Dendritic cell treated with granulocyte-macrophage colony-stimulating factor and Interleukin-4, amounts not matched to agents 40 ng/mL and 50 ng/mL, for 4 days (primary cell): ENCODE results near the gene CORO2A.
A peak's percentile ranks its signal among the peaks of the same experiment; 100 is the strongest.
"Not testable (repeated sequence)": the region's sequence is repeated elsewhere in the genome, so short reads cannot be mapped to it uniquely, and the experiment has no call there.

Experiments used
- H3K27ac Mint-ChIP-seq: one replicate; pipeline ENCODE4 v1.8.0; 2022; ENCODE audit warnings: mild to moderate bottlenecking, mixed read lengths
- H3K27me3 Mint-ChIP-seq: one replicate; pipeline ENCODE4 v1.8.0; 2022; ENCODE audit warnings: mild to moderate bottlenecking, mixed read lengths
- H3K36me3 Mint-ChIP-seq: one replicate; pipeline ENCODE4 v1.8.0; 2022; ENCODE audit warnings: low read depth, mixed read lengths
- H3K4me1 Mint-ChIP-seq: one replicate; pipeline ENCODE4 v1.8.0; 2022; ENCODE audit warnings: low read depth, mixed read lengths
- H3K4me3 Mint-ChIP-seq: one replicate; pipeline ENCODE4 v1.8.0; 2022; ENCODE audit warnings: mild to moderate bottlenecking, moderate library complexity, mixed read lengths
- H3K9me3 Mint-ChIP-seq: one replicate; pipeline ENCODE4 v1.8.0; 2022; ENCODE audit warnings: mixed read lengths
- intact Hi-C: fragments of 100-400 bp; cut with micrococcal nuclease; formaldehyde crosslinking; loops from one replicate; pipeline ENCODE4 v1.15.0; 2022

The CORO2A gene

GRCh38 chr9:98086461-98086860 is 106.0 kb downstream of the CORO2A start:
- no peak overlapping the region for H3K4me3 Mint-ChIP-seq

GRCh38 chr9:98085944-98086343 is 106.5 kb downstream of the CORO2A start:
- H3K4me1 Mint-ChIP-seq: peaks cover 46% of the 10 kb centered on the region
- no peak overlapping the region for H3K4me3 Mint-ChIP-seq
- H3K27me3 Mint-ChIP-seq: no peaks in the 10 kb centered on the region
- H3K9me3 Mint-ChIP-seq: no peaks in the 10 kb centered on the region
- peaks cover 100% of the 10 kb centered on the region for H3K36me3 Mint-ChIP-seq
- H3K27ac Mint-ChIP-seq: no peak overlapping the region
- intact Hi-C loops: loop anchor here (10.0 kb wide), 1 partner anchor 69 kb away; no protein-coding TSS in a partner anchor

More at GRCh38 chr9:98086461-98086860, 106.0 kb downstream of the CORO2A start:
- intact Hi-C loops: loop anchor here (10.0 kb wide), 1 partner anchor 68 kb away; no protein-coding TSS in a partner anchor
- no peaks in the 10 kb centered on the region for H3K27me3 Mint-ChIP-seq
- H3K4me1 Mint-ChIP-seq: peaks cover 41% of the 10 kb centered on the region
- H3K27ac Mint-ChIP-seq: peak overlapping the region; percentile 13
- H3K36me3 Mint-ChIP-seq: peaks cover 97% of the 10 kb centered on the region
- H3K9me3 Mint-ChIP-seq: no peaks in the 10 kb centered on the region

- no peak overlapping the region for H3K4me3 Mint-ChIP-seq
- intact Hi-C loops: loop anchor here (10.0 kb wide), 1 partner anchor 70 kb away; no protein-coding TSS in a partner anchor
- H3K36me3 Mint-ChIP-seq: peaks cover 99% of the 10 kb centered on the region
- H3K27ac Mint-ChIP-seq: no peak overlapping the region
- H3K4me1 Mint-ChIP-seq: peaks cover 50% of the 10 kb centered on the region
- no peaks in the 10 kb centered on the region for H3K27me3 Mint-ChIP-seq
- no peaks in the 10 kb centered on the region for H3K9me3 Mint-ChIP-seq
These were observed 107.4 kb downstream of the CORO2A start for GRCh38 chr9:98085058-98085457.

GRCh38 chr9:98084396-98084795 is 108.0 kb downstream of the CORO2A start:
- intact Hi-C loops: loop anchor here (10.0 kb wide), 1 partner anchor 70 kb away; no protein-coding TSS in a partner anchor
- H3K27me3 Mint-ChIP-seq: no peaks in the 10 kb centered on the region
- no peak overlapping the region for H3K27ac Mint-ChIP-seq
- H3K36me3 Mint-ChIP-seq: peaks cover 99% of the 10 kb centered on the region
- no peaks in the 10 kb centered on the region for H3K9me3 Mint-ChIP-seq
- no peak overlapping the region for H3K4me3 Mint-ChIP-seq
- H3K4me1 Mint-ChIP-seq: peaks cover 50% of the 10 kb centered on the region

GRCh38 chr9:98083566-98084183 is 108.8 kb downstream of the CORO2A start:
- Mint-ChIP-seq H3K27me3 (no peaks in the 10 kb centered on the region), H3K36me3 (peaks cover 99% of the 10 kb centered on the region), H3K4me3 (no peak overlapping the region), H3K9me3 (no peaks in the 10 kb centered on the region), H3K4me1 (peaks cover 50% of the 10 kb centered on the region), H3K27ac (peak overlapping the region; percentile 62)
- intact Hi-C loops: loop anchor here (10.0 kb wide), 1 partner anchor 71 kb away; no protein-coding TSS in a partner anchor

- no peak overlapping the region for H3K4me3 Mint-ChIP-seq
- no peaks in the 10 kb centered on the region for H3K9me3 Mint-ChIP-seq
- H3K36me3 Mint-ChIP-seq: peaks cover 99% of the 10 kb centered on the region
- intact Hi-C loops: loop anchor here (10.0 kb wide), 1 partner anchor 72 kb away; no protein-coding TSS in a partner anchor
- peak overlapping the region; percentile 62 for H3K27ac Mint-ChIP-seq
- H3K4me1 Mint-ChIP-seq: peaks cover 46% of the 10 kb centered on the region
- no peaks in the 10 kb centered on the region for H3K27me3 Mint-ChIP-seq
These were observed 109.4 kb downstream of the CORO2A start for GRCh38 chr9:98083061-98083501.

- intact Hi-C loops: loop anchor here (10.0 kb wide), 1 partner anchor 73 kb away; no protein-coding TSS in a partner anchor
- no peak overlapping the region for H3K4me3 Mint-ChIP-seq
- H3K27ac Mint-ChIP-seq: peak overlapping the region; percentile 41
- peaks cover 41% of the 10 kb centered on the region for H3K4me1 Mint-ChIP-seq
- H3K27me3 Mint-ChIP-seq: no peaks in the 10 kb centered on the region
- H3K9me3 Mint-ChIP-seq: no peaks in the 10 kb centered on the region
- peaks cover 99% of the 10 kb centered on the region for H3K36me3 Mint-ChIP-seq
These were observed 110.8 kb downstream of the CORO2A start for GRCh38 chr9:98081477-98082219.

GRCh38 chr9:98080780-98081179 is 111.7 kb downstream of the CORO2A start:
- peaks cover 96% of the 10 kb centered on the region for H3K36me3 Mint-ChIP-seq
- no peaks in the 10 kb centered on the region for H3K27me3 Mint-ChIP-seq
- H3K9me3 Mint-ChIP-seq: no peaks in the 10 kb centered on the region
- peak overlapping the region; percentile 41 for H3K27ac Mint-ChIP-seq
- H3K4me3 Mint-ChIP-seq: no peak overlapping the region
- intact Hi-C loops: loop anchor here (10.0 kb wide), 1 partner anchor 74 kb away; no protein-coding TSS in a partner anchor
- peaks cover 41% of the 10 kb centered on the region for H3K4me1 Mint-ChIP-seq

- no peak overlapping the region for H3K27ac Mint-ChIP-seq
- intact Hi-C loops: loop anchor here (10.0 kb wide), 1 partner anchor 74 kb away; no protein-coding TSS in a partner anchor
- H3K27me3 Mint-ChIP-seq: no peaks in the 10 kb centered on the region
- H3K4me3 Mint-ChIP-seq: no peak overlapping the region
- no peaks in the 10 kb centered on the region for H3K9me3 Mint-ChIP-seq
- H3K4me1 Mint-ChIP-seq: peaks cover 42% of the 10 kb centered on the region
- peaks cover 92% of the 10 kb centered on the region for H3K36me3 Mint-ChIP-seq
These were observed 112.1 kb downstream of the CORO2A start for GRCh38 chr9:98080326-98080725.

- Mint-ChIP-seq H3K9me3 (no peaks in the 10 kb centered on the region), H3K36me3 (peaks cover 79% of the 10 kb centered on the region), H3K4me3 (no peak overlapping the region), H3K27ac (no peak overlapping the region), H3K4me1 (peaks cover 49% of the 10 kb centered on the region), H3K27me3 (no peaks in the 10 kb centered on the region)
- intact Hi-C loops: loop anchor here (10.0 kb wide), 1 partner anchor 126 kb away; no protein-coding TSS in a partner anchor
These were observed 113.5 kb downstream of the CORO2A start for GRCh38 chr9:98078895-98079294.

GRCh38 chr9:98076514-98076890 is 115.9 kb downstream of the CORO2A start:
- intact Hi-C loops: loop anchor here (10.0 kb wide), 1 partner anchor 128 kb away; no protein-coding TSS in a partner anchor
- not testable (repeated sequence) for H3K27me3 Mint-ChIP-seq, H3K9me3 Mint-ChIP-seq, H3K27ac Mint-ChIP-seq, H3K4me3 Mint-ChIP-seq
- H3K4me1 Mint-ChIP-seq: peaks cover 38% of the 10 kb centered on the region
- peaks cover 74% of the 10 kb centered on the region for H3K36me3 Mint-ChIP-seq

GRCh38 chr9:98075332-98075805 is 117.1 kb downstream of the CORO2A start:
- H3K4me1 Mint-ChIP-seq: peaks cover 36% of the 10 kb centered on the region
- peak overlapping the region; percentile 63 for H3K27ac Mint-ChIP-seq
- H3K9me3 Mint-ChIP-seq: no peaks in the 10 kb centered on the region
- no peaks in the 10 kb centered on the region for H3K27me3 Mint-ChIP-seq
- intact Hi-C loops: loop anchor here (10.0 kb wide), 1 partner anchor 129 kb away; no protein-coding TSS in a partner anchor
- H3K4me3 Mint-ChIP-seq: no peak overlapping the region
- H3K36me3 Mint-ChIP-seq: peaks cover 72% of the 10 kb centered on the region

- Mint-ChIP-seq H3K4me3 (no peak overlapping the region), H3K4me1 (peaks cover 40% of the 10 kb centered on the region), H3K27ac (peak overlapping the region; percentile 63), H3K27me3 (no peaks in the 10 kb centered on the region), H3K9me3 (no peaks in the 10 kb centered on the region), H3K36me3 (peaks cover 67% of the 10 kb centered on the region)
- intact Hi-C loops: loop anchor here (1.0 to 10.0 kb wide), 2 partner anchors 130 to 189 kb away; no protein-coding TSS in a partner anchor
These were observed 118.1 kb downstream of the CORO2A start for GRCh38 chr9:98074115-98074990.
